Measurements from ENCODE around the gene SPATS2. TPM values are rescaled to one million over a fixed set of nuclear protein-coding genes. Genes with fewer than 3 reads are reported as not detected.

SPATS2 gene
- total and polyA plus RNA-seq, 2 donors (not counting 1 experiment from before 2014, with no cell fraction given) = 11.3 to 21.5 TPM

GRCh38 chr12:49511410-49511809 lies 144.1 kb downstream of the SPATS2 start:
- no peak overlapping the region for H3K9ac ChIP-seq (ENCODE audit: low read length)
- H3K4me3 ChIP-seq (ENCODE audit: control extremely low read depth in 1 of 5, extremely low read depth in 1 of 5, insufficient read depth in 1 of 5, low read depth in 2 of 5, low read length in 4 of 5) = no peak overlapping the region
- H3K4me1 ChIP-seq (ENCODE audit: control insufficient read depth in 2 of 2, insufficient read depth in 2 of 2, low read length in 2 of 2) = no peaks in the 10 kb centered on the region
- no peaks in the 10 kb centered on the region for H3K4me1 Mint-ChIP-seq
- H3K9me3 Mint-ChIP-seq (ENCODE audit: insufficient read depth) = no peaks in the 10 kb centered on the region
- no peak for DNase-seq
- TF ChIP-seq EZH2 (IDR thresholded peaks at IDR 0.05; ENCODE audit: borderline replicate concordance, insufficient read depth, low read depth, low read length, poor library complexity, severe bottlenecking) = no peak
- TF ChIP-seq, protein P1, sequence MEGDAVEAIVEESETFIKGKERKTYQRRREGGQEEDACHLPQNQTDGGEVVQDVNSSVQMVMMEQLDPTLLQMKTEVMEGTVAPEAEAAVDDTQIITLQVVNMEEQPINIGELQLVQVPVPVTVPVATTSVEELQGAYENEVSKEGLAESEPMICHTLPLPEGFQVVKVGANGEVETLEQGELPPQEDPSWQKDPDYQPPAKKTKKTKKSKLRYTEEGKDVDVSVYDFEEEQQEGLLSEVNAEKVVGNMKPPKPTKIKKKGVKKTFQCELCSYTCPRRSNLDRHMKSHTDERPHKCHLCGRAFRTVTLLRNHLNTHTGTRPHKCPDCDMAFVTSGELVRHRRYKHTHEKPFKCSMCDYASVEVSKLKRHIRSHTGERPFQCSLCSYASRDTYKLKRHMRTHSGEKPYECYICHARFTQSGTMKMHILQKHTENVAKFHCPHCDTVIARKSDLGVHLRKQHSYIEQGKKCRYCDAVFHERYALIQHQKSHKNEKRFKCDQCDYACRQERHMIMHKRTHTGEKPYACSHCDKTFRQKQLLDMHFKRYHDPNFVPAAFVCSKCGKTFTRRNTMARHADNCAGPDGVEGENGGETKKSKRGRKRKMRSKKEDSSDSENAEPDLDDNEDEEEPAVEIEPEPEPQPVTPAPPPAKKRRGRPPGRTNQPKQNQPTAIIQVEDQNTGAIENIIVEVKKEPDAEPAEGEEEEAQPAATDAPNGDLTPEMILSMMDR (IDR thresholded peaks at IDR 0.05) = no peak
- no peak overlapping the region for H3K4me3 Mint-ChIP-seq
- H3K9me3 ChIP-seq (ENCODE audit: control extremely low read depth in 1 of 3, control insufficient read depth in 2 of 3, insufficient read depth in 1 of 3, low read length in 2 of 3) = no peaks in the 10 kb centered on the region
- H3K27me3 ChIP-seq (replicated peaks in 1 of 4; ENCODE audit: control extremely low read depth in 1 of 4, control insufficient read depth in 3 of 4, insufficient read depth in 4 of 4, low read length in 3 of 4) = no peaks in the 10 kb centered on the region
- no peak overlapping the region for H2AFZ ChIP-seq (ENCODE audit: insufficient read depth, low read depth, low read length, poor library complexity, severe bottlenecking)
- no peak overlapping the region for H3K4me2 ChIP-seq (replicated peaks; ENCODE audit: low read depth, low read length, poor library complexity, severe bottlenecking)
- H4K20me1 ChIP-seq (ENCODE audit: control insufficient read depth, insufficient read depth, low read length, poor library complexity, severe bottlenecking) = no peaks in the 10 kb centered on the region
- no peak overlapping the region for H3K27ac ChIP-seq (ENCODE audit: low read length in 2 of 2)
- ChIA-PET CTCF (interaction anchor here (0.7 to 15.7 kb wide), 8 partner anchors 23 to 227 kb away, joined by 3 to 729 read pairs (median 5); partner anchors contain the start of genes DNAJC22, PRPF40B and SPATS2), POLR2A (no interaction called here)
- no peaks in the 10 kb centered on the region for H3K36me3 ChIP-seq (replicated peaks in 1 of 2; ENCODE audit: control extremely low read depth in 1 of 2, control insufficient read depth in 1 of 2, extremely low read depth in 1 of 2, insufficient read depth in 2 of 2, low read length in 1 of 2)
- no peaks in the 10 kb centered on the region for H3K79me2 ChIP-seq (ENCODE audit: control insufficient read depth, insufficient read depth, low read length)
- intact Hi-C loops (cut with micrococcal nuclease) = no loop called here
- H3K27me3 Mint-ChIP-seq = no peaks in the 10 kb centered on the region
- ATAC-seq (ENCODE audit: low read depth) = no peak
- H3K27ac Mint-ChIP-seq = no peak overlapping the region

- no peak overlapping the region for H3K9ac ChIP-seq (ENCODE audit: low read length)
- Mint-ChIP-seq H3K4me3 (no peak overlapping the region), H3K27ac (no peak overlapping the region), H3K27me3 (no peaks in the 10 kb centered on the region), H3K9me3 (ENCODE audit: insufficient read depth) (no peaks in the 10 kb centered on the region), H3K4me1 (no peaks in the 10 kb centered on the region)
- no peaks in the 10 kb centered on the region for H3K79me2 ChIP-seq (ENCODE audit: control insufficient read depth, insufficient read depth, low read length)
- H3K27ac ChIP-seq (ENCODE audit: low read length in 2 of 2) = no peak overlapping the region
- H3K36me3 ChIP-seq (replicated peaks in 1 of 2; ENCODE audit: control extremely low read depth in 1 of 2, control insufficient read depth in 1 of 2, extremely low read depth in 1 of 2, insufficient read depth in 2 of 2, low read length in 1 of 2) = no peaks in the 10 kb centered on the region
- no peak overlapping the region for H2AFZ ChIP-seq (ENCODE audit: insufficient read depth, low read depth, low read length, poor library complexity, severe bottlenecking)
- H3K9me3 ChIP-seq (ENCODE audit: control extremely low read depth in 1 of 3, control insufficient read depth in 2 of 3, insufficient read depth in 1 of 3, low read length in 2 of 3) = no peaks in the 10 kb centered on the region
- H3K4me1 ChIP-seq (ENCODE audit: control insufficient read depth in 2 of 2, insufficient read depth in 2 of 2, low read length in 2 of 2) = no peaks in the 10 kb centered on the region
- intact Hi-C loops (cut with micrococcal nuclease) = no loop called here
- DNase-seq (no peak), ATAC-seq (ENCODE audit: low read depth) (no peak)
- 100% methylated on average over 1 of the region's 1 CpG for WGBS (ENCODE audit: insufficient coverage)
- H3K27me3 ChIP-seq (replicated peaks in 1 of 4; ENCODE audit: control extremely low read depth in 1 of 4, control insufficient read depth in 3 of 4, insufficient read depth in 4 of 4, low read length in 3 of 4) = no peaks in the 10 kb centered on the region
- no peaks in the 10 kb centered on the region for H4K20me1 ChIP-seq (ENCODE audit: control insufficient read depth, insufficient read depth, low read length, poor library complexity, severe bottlenecking)
- ChIA-PET POLR2A (no interaction called here), CTCF (interaction anchor here (0.6 to 15.7 kb wide), 11 partner anchors 11 to 1028 kb away, joined by 3 to 729 read pairs (median 3); partner anchors contain the start of genes C1QL4, DNAJC22 and SPATS2)
- no peak overlapping the region for H3K4me3 ChIP-seq (ENCODE audit: control extremely low read depth in 1 of 5, extremely low read depth in 1 of 5, insufficient read depth in 1 of 5, low read depth in 2 of 5, low read length in 4 of 5)
- H3K4me2 ChIP-seq (replicated peaks; ENCODE audit: low read depth, low read length, poor library complexity, severe bottlenecking) = no peak overlapping the region
- TF ChIP-seq, protein P1 (IDR thresholded peaks at IDR 0.05) = no peak
- no peak for TF ChIP-seq EZH2 (IDR thresholded peaks at IDR 0.05; ENCODE audit: borderline replicate concordance, insufficient read depth, low read depth, low read length, poor library complexity, severe bottlenecking)
These were observed 145.3 kb downstream of the SPATS2 start for GRCh38 chr12:49512546-49512945.
